ENCODE data around the gene ULBP1. TPM values are rescaled to one million over a fixed set of nuclear protein-coding genes. Genes with fewer than 3 reads are reported as not detected.
A peak's percentile ranks its signal among the peaks of the same experiment; 100 is the strongest.

Gene ULBP1
- total and polyA plus RNA-seq, 8 donors, result 0.02 to 1.3 (median 0.09) TPM; not detected in 3

- no peaks in the 10 kb centered on the region for H3K36me3 ChIP-seq
- FAIRE-seq (no peak), DNase-seq (peak in 1 of 6 donors; percentile 29), ATAC-seq (no peak)
- intact Hi-C loops (cut with DNase I), result no loop called here
- peaks cover 0 to 4% (median 0%) of the 10 kb centered on the region in 3 donors for H3K4me1 ChIP-seq
- no peaks in the 10 kb centered on the region for H3K9me3 ChIP-seq
- peak overlapping the region; percentile 40 to 66 (median 48) for H3K4me3 ChIP-seq
- 49 to 66% methylated on average over 10 to 14 of the region's 14 CpGs for WGBS, 2 donors
- TF ChIP-seq CTCF (IDR thresholded peaks at IDR 0.05), result no peak
- no peaks in the 10 kb centered on the region for H3K27me3 ChIP-seq
- H3K27ac ChIP-seq, result no peak overlapping the region
Measured at GRCh38 chr6:150004101-150004782, 40.5 kb downstream of the ULBP1 start.

GRCh38 chr6:150004783-150005717 lies 41.3 kb downstream of the ULBP1 start:
- DNase-seq, result peak; percentile 93 to 97 (median 96)
- WGBS, 2 donors, result 1% methylated on average over 72 to 79 of the region's 79 CpGs
- Histone ChIP-seq H3K4me3 (peak overlapping the region; percentile 40 to 66 (median 48)), H3K27ac (peak overlapping the region in 1 of 4 donors; percentile 21), H3K9me3 (no peaks in the 10 kb centered on the region), H3K4me1 (peaks cover 0 to 4% (median 0%) of the 10 kb centered on the region in 3 donors), H3K27me3 (no peaks in the 10 kb centered on the region), H3K36me3 (no peaks in the 10 kb centered on the region)
- no peak for TF ChIP-seq CTCF (IDR thresholded peaks at IDR 0.05)
- intact Hi-C loops (cut with DNase I), result loop anchor here in 1 of 3 donors (5.0 kb wide), 1 partner anchor 68 kb away; no protein-coding TSS in a partner anchor
- no peak for FAIRE-seq
- peak; percentile 97 to 99 (median 99) for ATAC-seq

- intact Hi-C loops (cut with DNase I), result loop anchor here in 1 of 3 donors (5.0 kb wide), 1 partner anchor 69 kb away; no protein-coding TSS in a partner anchor
- peak overlapping the region; percentile 40 to 66 (median 48) for H3K4me3 ChIP-seq
- no peak for FAIRE-seq
Measured at GRCh38 chr6:150005761-150006651, 42.3 kb downstream of the ULBP1 start.

More at GRCh38 chr6:150005761-150006651, 42.3 kb downstream of the ULBP1 start:
- Histone ChIP-seq H3K27ac (no peak overlapping the region), H3K9me3 (no peaks in the 10 kb centered on the region), H3K4me1 (peaks cover 0 to 4% (median 0%) of the 10 kb centered on the region in 3 donors), H3K36me3 (no peaks in the 10 kb centered on the region), H3K27me3 (no peaks in the 10 kb centered on the region)
- ATAC-seq (no peak), DNase-seq (peak in 1 of 6 donors; percentile 51)
- WGBS, 2 donors, result 82 to 84% methylated on average over 14 of the region's 14 CpGs
- no peak for TF ChIP-seq CTCF (IDR thresholded peaks at IDR 0.05)
